ENCODE data around the gene ACHE.

GRCh38 chr7:100893910-100894721, 1.6 kb downstream of the ACHE start:
- no peak for TF ChIP-seq ZNF619 (CRISPR knock-in tag; IDR thresholded peaks at IDR 0.05)
- TF ChIP-seq USF2 (IDR thresholded peaks at IDR 0.05; ENCODE audit: low read depth, low read length) = no peak
- no peak for TF ChIP-seq USF2 (CRISPR knock-in tag; IDR thresholded peaks at IDR 0.05; ENCODE audit: borderline replicate concordance)
- TF ChIP-seq IKZF1 (IDR thresholded peaks at IDR 0.05) = no peak
- no peak for TF ChIP-seq CTCF (CRISPR knock-in tag; IDR thresholded peaks at IDR 0.05)
- TF ChIP-seq HIVEP1 (CRISPR knock-in tag; IDR thresholded peaks at IDR 0.05) = no peak

Data from HepG2 (cell line).